Astrocyte (in vitro differentiated cells and primary cell): ENCODE results near the gene MYL6B. TPM values are rescaled to one million over a fixed set of nuclear protein-coding genes. Genes with fewer than 3 reads are reported as not detected.
"Not testable (repeated sequence)": the region's sequence is repeated elsewhere in the genome, so short reads cannot be mapped to it uniquely, and the experiment has no call there.

Source experiments
- DNase-seq: peaks from one replicate; pipeline ENCODE4 v3.0.0-alpha.2; 2010; ENCODE audit warnings: low read depth
- FAIRE-seq: peaks from 2 replicates; lab custom pipeline; 2011; peaks lifted over from hg19 to GRCh38; lab: Jason Lieb, UNC
- H2AFZ ChIP-seq: 2 replicates; pipeline ENCODE4 v1.6.0; 2012; ENCODE audit warnings: low read depth, low read length, inconsistent platforms
- H3K27ac ChIP-seq: 2 replicates; pipeline ENCODE4 v1.5.1; 2011; ENCODE audit warnings: low read depth, low read length, inconsistent platforms
- H3K27me3 ChIP-seq: 2 replicates; pipeline ENCODE4 v1.6.0; 2011; ENCODE audit warnings: low read length, inconsistent platforms; ENCODE audit not compliant: insufficient read depth
- H3K36me3 ChIP-seq: 2 replicates; pipeline ENCODE4 v1.5.1; 2011; ENCODE audit warnings: low read length, inconsistent platforms; ENCODE audit not compliant: insufficient read depth
- H3K4me1 ChIP-seq: 2 replicates; pipeline ENCODE4 v1.5.1; 2011; ENCODE audit warnings: low read length, inconsistent platforms; ENCODE audit not compliant: insufficient read depth
- H3K4me2 ChIP-seq: 2 replicates; pipeline ENCODE4 v1.6.0; 2012; ENCODE audit warnings: low read length, inconsistent platforms
- H3K4me3 ChIP-seq: 2 replicates; pipeline ENCODE4 v1.5.1; 2011; ENCODE audit warnings: low read depth, mild to moderate bottlenecking, low read length, inconsistent platforms; ENCODE audit not compliant: insufficient read depth
- H3K79me2 ChIP-seq: 2 replicates; pipeline ENCODE4 v1.6.0; 2012; ENCODE audit warnings: mild to moderate bottlenecking, low read length, inconsistent platforms; ENCODE audit not compliant: insufficient read depth
- H3K9ac ChIP-seq: 2 replicates; pipeline ENCODE4 v1.6.0; 2012; ENCODE audit warnings: mild to moderate bottlenecking, low read length, inconsistent platforms
- H3K9me3 ChIP-seq: 2 replicates; pipeline ENCODE4 v1.5.1; 2012; ENCODE audit warnings: low read depth, mild to moderate bottlenecking, low read length, inconsistent platforms; ENCODE audit not compliant: insufficient read depth
- H4K20me1 ChIP-seq: 2 replicates; pipeline ENCODE4 v1.6.0; 2012; ENCODE audit warnings: low read length, inconsistent platforms; ENCODE audit not compliant: insufficient read depth
- H3K27ac Mint-ChIP-seq: one replicate; pipeline ENCODE4 v1.8.0; 2021; ENCODE audit warnings: mild to moderate bottlenecking, mixed read lengths; ENCODE audit not compliant: unreplicated experiment
- H3K27me3 Mint-ChIP-seq: one replicate; pipeline ENCODE4 v1.8.0; 2021; ENCODE audit warnings: low read depth, mixed read lengths; ENCODE audit not compliant: unreplicated experiment
- H3K36me3 Mint-ChIP-seq: one replicate; pipeline ENCODE4 v1.8.0; 2021; ENCODE audit warnings: low read depth, mixed read lengths; ENCODE audit not compliant: unreplicated experiment
- H3K4me1 Mint-ChIP-seq: one replicate; pipeline ENCODE4 v1.8.0; 2021; ENCODE audit warnings: low read depth, mixed read lengths; ENCODE audit not compliant: unreplicated experiment
- H3K4me3 Mint-ChIP-seq: one replicate; pipeline ENCODE4 v1.8.0; 2021; ENCODE audit warnings: mild to moderate bottlenecking, moderate library complexity, mixed read lengths; ENCODE audit not compliant: unreplicated experiment
- H3K9me3 Mint-ChIP-seq: one replicate; pipeline ENCODE4 v1.8.0; 2021; ENCODE audit warnings: mild to moderate bottlenecking, mixed read lengths; ENCODE audit not compliant: unreplicated experiment
- EZH2 ChIP-seq: IDR thresholded peaks from 2 replicates; pipeline ENCODE4 v1.6.1; 2012; ENCODE audit warnings: mild to moderate bottlenecking, low read length, inconsistent platforms; ENCODE audit not compliant: insufficient read depth
- total RNA-seq: library from RNA; stranded (reverse); gene quantifications from 2 replicates; pipeline ENCODE4 v1.2.1, GENCODE V29; 2021
- TF ChIP-seq, protein P1 (sequence below): IDR thresholded peaks from 2 replicates; pipeline ENCODE4 v1.5.1; 2011; ENCODE audit warnings: low read depth, mild to moderate bottlenecking, inconsistent platforms, low read length, moderate library complexity; ENCODE audit not compliant: insufficient read depth

Gene MYL6B
- total RNA-seq, 1 donor from 2014 or later: 118 TPM

DNA sequence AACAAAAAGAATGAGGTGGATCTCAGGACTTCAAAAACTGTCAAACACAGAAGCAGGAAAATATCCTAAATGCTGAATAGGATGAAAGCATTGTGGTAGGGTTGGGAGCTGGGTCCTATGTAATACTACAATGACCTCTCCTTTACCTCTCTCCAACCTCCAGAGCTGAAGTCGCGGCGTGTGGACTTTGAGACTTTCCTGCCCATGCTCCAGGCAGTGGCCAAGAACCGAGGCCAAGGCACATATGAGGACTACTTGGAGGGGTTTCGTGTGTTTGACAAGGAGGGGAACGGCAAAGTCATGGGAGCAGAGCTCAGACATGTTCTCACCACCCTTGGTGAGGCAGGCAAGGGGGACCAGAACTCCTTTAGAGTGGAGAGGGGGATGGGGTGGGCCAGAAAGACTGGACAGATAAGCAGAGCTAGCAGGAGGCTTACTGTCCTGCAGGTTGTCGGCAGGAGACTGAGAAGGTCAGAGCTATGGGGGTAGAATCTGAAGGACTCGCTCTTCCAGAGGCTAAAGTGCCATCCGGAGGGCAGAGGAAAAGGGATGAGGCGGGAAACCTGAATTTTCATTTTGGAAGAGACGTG, 3.0 kb downstream of the MYL6B start:
- peaks cover 10% of the 10 kb centered on the region for H3K4me1 Mint-ChIP-seq
- H3K27ac Mint-ChIP-seq: peak overlapping the region; percentile 72
- no peak overlapping the region for H3K4me3 ChIP-seq
- no peak overlapping the region for H2AFZ ChIP-seq
- H3K9me3 ChIP-seq: no peaks in the 10 kb centered on the region
- peaks cover 39% of the 10 kb centered on the region for H3K4me1 ChIP-seq
- no peaks in the 10 kb centered on the region for H3K27me3 ChIP-seq
- H3K27ac ChIP-seq: no peak overlapping the region
- peaks cover 43% of the 10 kb centered on the region for H3K79me2 ChIP-seq
- H3K9ac ChIP-seq: no peak overlapping the region
- DNase-seq (no peak), FAIRE-seq (no peak)
- no peaks in the 10 kb centered on the region for H3K27me3 Mint-ChIP-seq
- peak overlapping the region; percentile 78 for H3K4me3 Mint-ChIP-seq
- H3K36me3 ChIP-seq: peaks cover 15% of the 10 kb centered on the region
- no peak for TF ChIP-seq EZH2
- TF ChIP-seq, protein P1, sequence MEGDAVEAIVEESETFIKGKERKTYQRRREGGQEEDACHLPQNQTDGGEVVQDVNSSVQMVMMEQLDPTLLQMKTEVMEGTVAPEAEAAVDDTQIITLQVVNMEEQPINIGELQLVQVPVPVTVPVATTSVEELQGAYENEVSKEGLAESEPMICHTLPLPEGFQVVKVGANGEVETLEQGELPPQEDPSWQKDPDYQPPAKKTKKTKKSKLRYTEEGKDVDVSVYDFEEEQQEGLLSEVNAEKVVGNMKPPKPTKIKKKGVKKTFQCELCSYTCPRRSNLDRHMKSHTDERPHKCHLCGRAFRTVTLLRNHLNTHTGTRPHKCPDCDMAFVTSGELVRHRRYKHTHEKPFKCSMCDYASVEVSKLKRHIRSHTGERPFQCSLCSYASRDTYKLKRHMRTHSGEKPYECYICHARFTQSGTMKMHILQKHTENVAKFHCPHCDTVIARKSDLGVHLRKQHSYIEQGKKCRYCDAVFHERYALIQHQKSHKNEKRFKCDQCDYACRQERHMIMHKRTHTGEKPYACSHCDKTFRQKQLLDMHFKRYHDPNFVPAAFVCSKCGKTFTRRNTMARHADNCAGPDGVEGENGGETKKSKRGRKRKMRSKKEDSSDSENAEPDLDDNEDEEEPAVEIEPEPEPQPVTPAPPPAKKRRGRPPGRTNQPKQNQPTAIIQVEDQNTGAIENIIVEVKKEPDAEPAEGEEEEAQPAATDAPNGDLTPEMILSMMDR: no peak
- no peaks in the 10 kb centered on the region for H3K9me3 Mint-ChIP-seq
- peaks cover 22% of the 10 kb centered on the region for H4K20me1 ChIP-seq
- H3K36me3 Mint-ChIP-seq: peaks cover 30% of the 10 kb centered on the region
- H3K4me2 ChIP-seq: no peak overlapping the region

DNA sequence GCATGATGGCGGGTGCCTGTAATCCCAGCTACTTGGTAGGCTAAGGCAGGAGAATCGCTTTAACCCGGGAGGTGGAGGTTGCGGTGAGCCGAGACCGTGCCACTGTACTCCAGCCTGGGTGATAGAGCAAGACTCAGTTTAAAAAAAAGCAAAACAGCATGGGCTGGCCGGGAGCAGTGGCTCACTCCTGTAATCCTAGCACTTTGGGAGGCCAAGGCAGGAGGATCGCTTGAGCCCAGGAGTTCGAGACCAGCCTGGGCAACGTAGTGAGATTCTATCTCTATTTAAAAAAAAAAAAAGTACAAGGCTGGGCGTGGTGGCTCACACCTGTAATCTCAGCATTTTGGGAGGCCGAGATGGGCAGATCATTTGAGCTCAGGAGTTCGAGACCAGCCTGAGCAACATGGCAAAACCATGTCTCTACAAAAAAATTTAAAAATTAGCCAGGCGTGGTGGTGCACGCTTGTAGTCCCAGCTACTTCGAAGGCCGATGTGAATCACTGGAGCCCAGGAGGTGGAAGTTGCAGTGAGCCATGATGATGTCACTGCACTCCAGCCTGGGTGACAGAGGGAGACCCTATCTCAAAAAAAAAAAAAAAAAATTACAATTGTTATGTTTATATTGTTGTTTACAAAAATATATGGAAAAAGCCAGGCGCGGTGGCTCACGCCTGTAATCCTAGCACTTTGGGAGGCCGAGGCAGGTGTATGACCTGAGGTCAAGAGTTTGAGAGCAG, 4.2 kb downstream of the MYL6B start:
- peak overlapping the region; percentile 73 for H3K27ac ChIP-seq
- H3K9ac ChIP-seq: peak overlapping the region; percentile 81
- H4K20me1 ChIP-seq: peaks cover 34% of the 10 kb centered on the region
- Mint-ChIP-seq H3K27ac (peak overlapping the region; percentile 96), H3K4me1 (peaks cover 14% of the 10 kb centered on the region), H3K4me3 (peak overlapping the region; percentile 91), H3K36me3 (peaks cover 38% of the 10 kb centered on the region)
- peak overlapping the region; percentile 99 for H3K4me2 ChIP-seq
- peaks cover 41% of the 10 kb centered on the region for H3K4me1 ChIP-seq
- H3K27me3 ChIP-seq, H3K9me3 ChIP-seq, DNase-seq, H3K27me3 Mint-ChIP-seq, FAIRE-seq, H3K9me3 Mint-ChIP-seq: not testable (repeated sequence)
- peak overlapping the region; percentile 43 for H2AFZ ChIP-seq
- H3K79me2 ChIP-seq: peaks cover 56% of the 10 kb centered on the region
- peak overlapping the region; percentile 64 for H3K4me3 ChIP-seq
- H3K36me3 ChIP-seq: peaks cover 28% of the 10 kb centered on the region

DNA sequence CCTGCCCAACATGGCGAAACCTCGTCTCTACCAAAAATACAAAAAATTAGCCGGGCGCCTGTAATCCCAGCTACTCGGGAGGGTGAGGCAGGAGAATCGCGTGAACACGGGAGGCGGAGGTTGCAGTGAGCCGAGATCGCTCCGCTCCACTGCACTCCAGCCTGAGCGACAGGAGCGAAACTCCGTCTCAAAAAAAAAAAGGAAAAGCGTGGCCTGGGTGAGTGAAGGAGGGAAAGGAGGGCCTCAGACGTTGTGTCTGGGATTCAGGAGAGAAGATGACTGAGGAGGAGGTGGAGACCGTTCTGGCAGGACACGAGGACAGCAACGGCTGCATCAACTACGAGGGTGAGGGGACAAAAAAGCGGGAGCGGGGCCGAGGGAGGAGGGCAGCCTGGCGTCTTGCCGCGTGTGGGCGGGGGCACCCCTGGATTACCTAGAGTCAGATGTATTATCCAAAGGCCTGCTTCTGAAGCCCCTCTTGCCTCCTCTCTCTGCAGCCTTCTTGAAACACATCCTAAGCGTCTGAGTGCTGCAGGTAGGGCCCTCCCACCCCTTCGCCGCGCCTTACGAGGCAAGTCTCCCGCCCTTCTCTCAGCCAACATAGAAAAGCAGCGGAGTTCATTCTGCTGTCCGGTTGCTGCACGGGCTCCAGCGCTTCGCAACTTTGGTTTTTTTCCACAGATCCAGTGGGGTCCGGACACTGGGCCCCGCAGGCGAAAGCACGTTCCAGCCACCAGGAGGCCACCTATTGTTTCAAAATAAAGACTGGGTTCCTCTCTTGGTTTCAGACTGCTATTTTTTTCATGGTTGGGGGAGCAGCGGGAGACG, 5.0 kb downstream of the MYL6B start:
- Histone ChIP-seq H3K4me3 (peak overlapping the region; percentile 64), H3K79me2 (peaks cover 63% of the 10 kb centered on the region), H3K9ac (peak overlapping the region; percentile 81), H2AFZ (peak overlapping the region; percentile 43), H3K36me3 (peaks cover 35% of the 10 kb centered on the region), H3K27me3 (no peaks in the 10 kb centered on the region), H3K9me3 (no peaks in the 10 kb centered on the region), H4K20me1 (peaks cover 42% of the 10 kb centered on the region), H3K4me2 (peak overlapping the region; percentile 99), H3K4me1 (peaks cover 41% of the 10 kb centered on the region), H3K27ac (peak overlapping the region; percentile 73)
- Mint-ChIP-seq H3K27ac (peak overlapping the region; percentile 96), H3K4me1 (peaks cover 15% of the 10 kb centered on the region), H3K27me3 (no peaks in the 10 kb centered on the region), H3K36me3 (peaks cover 40% of the 10 kb centered on the region), H3K4me3 (peak overlapping the region; percentile 91), H3K9me3 (no peaks in the 10 kb centered on the region)
- DNase-seq (peak; percentile 77), FAIRE-seq (no peak)
- TF ChIP-seq EZH2: no peak
- TF ChIP-seq, protein P1: peak; percentile 72
